ENCODE results near the gene PPIA.
A peak's percentile ranks its signal among the peaks of the same experiment; 100 is the strongest.
"Not testable (repeated sequence)": the region's sequence is repeated elsewhere in the genome, so short reads cannot be mapped to it uniquely, and the experiment has no call there.

PPIA gene

GRCh38 chr7:44811571-44811970, 15.1 kb downstream of the PPIA start:
- DNase-seq, result no peak
- no peaks in the 10 kb centered on the region for H3K27me3 Mint-ChIP-seq
- H3K36me3 Mint-ChIP-seq (ENCODE audit: low read depth), result no peaks in the 10 kb centered on the region
- no peak overlapping the region for H3K4me3 Mint-ChIP-seq
- H3K9me3 Mint-ChIP-seq, result no peaks in the 10 kb centered on the region
- no peak for ATAC-seq
- no peaks in the 10 kb centered on the region for H3K4me1 Mint-ChIP-seq
- H3K27ac Mint-ChIP-seq, result no peak overlapping the region

DNA sequence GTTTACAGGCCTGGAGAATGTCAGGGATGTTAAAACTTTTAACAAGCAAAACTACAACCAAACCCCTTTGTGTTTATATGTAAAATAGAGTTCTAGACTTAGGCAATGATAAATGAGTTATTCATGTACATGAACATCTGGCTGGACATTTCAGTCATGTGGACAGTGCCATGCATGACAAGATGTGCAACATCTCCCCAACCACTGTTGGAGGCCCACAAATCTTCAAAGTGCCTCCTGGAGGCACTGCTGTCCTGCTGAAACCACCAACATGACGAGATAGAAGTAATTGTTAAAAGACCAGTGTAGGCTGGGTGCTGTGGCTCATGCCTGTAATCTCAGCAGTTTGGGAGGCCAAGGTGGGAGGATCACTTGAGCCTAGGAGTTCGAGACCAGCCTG, 18.4 kb downstream of the PPIA start:
- Mint-ChIP-seq H3K9me3 (no peaks in the 10 kb centered on the region), H3K36me3 (ENCODE audit: low read depth) (no peaks in the 10 kb centered on the region), H3K27ac (no peak overlapping the region), H3K4me3 (no peak overlapping the region), H3K4me1 (no peaks in the 10 kb centered on the region), H3K27me3 (no peaks in the 10 kb centered on the region)
- ATAC-seq (no peak), DNase-seq (no peak)

- Mint-ChIP-seq H3K4me3 (no peak overlapping the region), H3K27me3 (no peaks in the 10 kb centered on the region), H3K27ac (no peak overlapping the region), H3K36me3 (ENCODE audit: low read depth) (no peaks in the 10 kb centered on the region), H3K4me1 (peaks cover under 1% of the 10 kb centered on the region), H3K9me3 (no peaks in the 10 kb centered on the region)
- no peak for DNase-seq
- no peak for ATAC-seq
Observed at GRCh38 chr7:44819292-44819691, 22.8 kb downstream of the PPIA start.

DNA sequence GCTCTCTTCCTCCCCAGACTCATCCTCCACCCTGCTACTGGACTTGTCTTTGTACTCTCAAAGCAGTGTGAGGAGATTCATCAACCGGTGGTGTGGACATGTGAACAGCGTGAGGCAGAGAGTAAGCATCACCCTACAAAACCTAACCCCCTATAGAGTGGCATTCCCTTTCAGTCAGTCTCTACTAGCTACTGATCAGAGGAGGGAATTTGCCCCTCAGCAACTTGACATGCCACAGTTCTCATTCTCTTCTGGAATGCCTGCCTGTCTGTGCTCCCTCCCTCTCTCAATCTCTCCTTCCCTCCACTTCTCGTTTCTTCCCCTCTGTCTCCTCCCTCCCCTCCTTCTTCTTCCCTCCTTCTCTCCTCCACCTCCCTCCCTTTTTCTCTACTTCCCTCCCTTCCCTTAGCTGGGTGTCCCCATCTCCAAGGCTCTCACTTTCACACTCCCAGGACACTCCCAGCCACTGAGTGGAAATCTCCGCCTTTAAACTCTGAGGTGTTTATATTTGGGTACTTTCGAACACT, 26.8 kb downstream of the PPIA start:
- ATAC-seq (no peak), DNase-seq (no peak)
- Mint-ChIP-seq H3K27me3 (no peaks in the 10 kb centered on the region), H3K36me3 (ENCODE audit: low read depth) (peaks cover 12% of the 10 kb centered on the region), H3K4me3 (no peak overlapping the region), H3K27ac (peak overlapping the region; percentile 8), H3K4me1 (peaks cover 13% of the 10 kb centered on the region), H3K9me3 (no peaks in the 10 kb centered on the region)

GRCh38 chr7:44824894-44825526, 28.5 kb downstream of the PPIA start:
- ATAC-seq (peak; percentile 76), DNase-seq (no peak)
- Mint-ChIP-seq H3K9me3 (no peaks in the 10 kb centered on the region), H3K4me3 (no peak overlapping the region), H3K4me1 (peaks cover 13% of the 10 kb centered on the region), H3K27me3 (no peaks in the 10 kb centered on the region), H3K27ac (peak overlapping the region; percentile 72), H3K36me3 (ENCODE audit: low read depth) (peaks cover 20% of the 10 kb centered on the region)

DNA sequence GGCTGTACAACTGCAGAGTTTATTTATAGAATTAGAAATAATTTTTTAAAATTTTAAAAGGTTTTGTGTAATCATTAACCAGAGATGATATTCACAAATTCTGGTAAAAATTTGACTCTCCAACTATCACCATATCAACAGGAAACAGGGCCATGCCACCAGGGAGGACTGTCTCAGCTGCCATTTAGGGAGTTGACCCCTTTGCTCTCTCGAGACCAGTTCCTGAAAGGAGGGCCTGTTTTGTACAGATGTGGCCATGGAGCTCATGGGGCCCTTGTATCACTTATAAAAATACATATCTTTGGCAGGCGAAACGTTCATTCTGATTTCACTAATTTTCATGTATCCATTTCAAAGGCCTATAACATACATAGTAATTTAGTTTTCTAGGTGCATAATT, 31.1 kb downstream of the PPIA start:
- H3K27me3 Mint-ChIP-seq, result no peaks in the 10 kb centered on the region
- H3K4me3 Mint-ChIP-seq, result no peak overlapping the region
- H3K27ac Mint-ChIP-seq, result no peak overlapping the region

DNA sequence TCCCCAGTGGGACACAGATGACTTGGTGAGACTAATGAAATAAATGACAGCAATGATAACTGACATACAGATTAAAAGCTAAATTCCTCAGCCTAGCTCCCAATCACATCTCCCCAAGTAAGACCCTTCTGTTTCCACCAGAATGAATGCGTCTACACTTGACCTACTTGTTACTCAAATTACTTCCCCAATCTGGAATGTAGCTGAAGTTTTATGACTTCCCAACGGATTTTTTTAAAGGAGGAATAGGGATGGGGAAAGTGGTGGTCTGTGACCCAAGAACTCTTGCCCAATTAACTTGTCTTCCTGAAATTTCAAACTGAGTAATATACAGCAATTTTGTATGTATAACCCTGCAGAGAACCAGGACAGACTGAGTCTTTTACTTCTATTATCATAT, 42.3 kb downstream of the PPIA start:
- no peak for DNase-seq
- no peaks in the 10 kb centered on the region for H3K9me3 Mint-ChIP-seq
- H3K27me3 Mint-ChIP-seq, result no peaks in the 10 kb centered on the region
- H3K4me3 Mint-ChIP-seq, result no peak overlapping the region
- no peak overlapping the region for H3K27ac Mint-ChIP-seq
- H3K4me1 Mint-ChIP-seq, result peaks cover 16% of the 10 kb centered on the region
- ATAC-seq, result no peak
- peaks cover 51% of the 10 kb centered on the region for H3K36me3 Mint-ChIP-seq (ENCODE audit: low read depth)

More for the DNA sequence above, 31.1 kb downstream of the PPIA start:
- DNase-seq (no peak), ATAC-seq (no peak)
- Mint-ChIP-seq H3K4me1 (peaks cover 13% of the 10 kb centered on the region), H3K36me3 (ENCODE audit: low read depth) (peaks cover 28% of the 10 kb centered on the region), H3K9me3 (no peaks in the 10 kb centered on the region)

DNA sequence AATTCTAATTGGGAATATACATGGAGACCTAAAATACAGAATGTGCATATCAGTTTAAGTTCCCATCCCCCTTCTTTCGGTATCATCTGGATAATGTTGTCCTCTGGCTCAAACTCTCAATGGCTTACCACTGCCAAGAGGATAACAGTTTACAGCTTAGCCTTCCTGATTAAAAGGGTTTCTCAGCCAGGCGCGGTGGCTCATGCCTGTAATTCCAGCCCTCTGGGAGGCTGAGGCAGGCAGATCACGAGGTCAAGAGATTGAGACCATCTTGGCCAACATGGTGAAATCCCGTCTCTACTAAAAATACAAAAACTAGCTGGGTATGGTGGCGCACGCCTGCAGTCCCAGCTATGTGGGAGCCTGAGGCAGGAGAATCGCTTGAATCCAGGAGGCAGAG, 46.2 kb downstream of the PPIA start:
- H3K27me3 Mint-ChIP-seq, ATAC-seq, H3K4me3 Mint-ChIP-seq, H3K9me3 Mint-ChIP-seq, DNase-seq: not testable (repeated sequence)
- Mint-ChIP-seq H3K36me3 (ENCODE audit: low read depth) (peaks cover 35% of the 10 kb centered on the region), H3K4me1 (peaks cover 44% of the 10 kb centered on the region), H3K27ac (peak overlapping the region; percentile 17)

DNA sequence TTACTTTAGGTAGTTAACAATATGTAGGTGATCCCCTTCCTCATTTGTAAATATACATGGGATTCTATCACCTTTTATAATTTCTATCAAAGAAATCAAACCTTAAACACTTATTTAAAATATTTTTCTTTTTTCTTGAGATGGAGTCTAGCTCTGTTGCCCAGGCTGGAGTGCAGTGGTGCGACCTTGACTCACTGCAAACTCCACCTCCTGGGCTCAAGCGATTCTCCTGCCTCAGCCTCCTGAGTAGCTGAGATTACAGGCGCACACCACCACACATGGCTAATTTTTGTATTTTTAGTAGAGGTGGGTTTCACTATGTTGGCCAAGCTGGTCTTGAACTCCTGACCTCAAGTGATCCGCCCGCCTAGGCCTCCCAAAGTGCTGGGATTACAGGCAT, 47.0 kb downstream of the PPIA start:
- H3K27ac Mint-ChIP-seq, H3K9me3 Mint-ChIP-seq: not testable (repeated sequence)

DNA sequence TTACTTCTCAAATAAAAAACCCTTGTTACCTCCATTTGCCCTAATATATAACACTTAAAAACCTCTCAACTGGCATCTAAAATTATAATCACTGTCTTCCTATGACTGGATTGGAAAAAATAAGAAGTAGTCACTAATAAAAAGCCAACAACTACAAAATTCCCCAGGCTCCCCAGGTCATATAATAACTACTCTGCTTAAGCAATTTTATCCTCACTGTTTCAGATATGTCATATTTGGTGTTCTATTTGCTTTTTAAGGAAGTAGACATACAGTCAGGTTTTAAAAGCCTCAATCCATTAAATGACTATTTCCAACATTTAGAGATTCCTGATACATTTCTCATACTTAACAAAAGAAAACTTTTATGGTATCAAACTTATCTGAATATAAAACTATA, 49.0 kb downstream of the PPIA start:
- peaks cover 30% of the 10 kb centered on the region for H3K36me3 Mint-ChIP-seq (ENCODE audit: low read depth)
- no peak overlapping the region for H3K27ac Mint-ChIP-seq
- no peak for DNase-seq
- H3K4me3 Mint-ChIP-seq, result peak overlapping the region; percentile 96
- no peaks in the 10 kb centered on the region for H3K9me3 Mint-ChIP-seq
- peaks cover 63% of the 10 kb centered on the region for H3K4me1 Mint-ChIP-seq
- ATAC-seq, result no peak
- H3K27me3 Mint-ChIP-seq, result peaks cover 2% of the 10 kb centered on the region

More for the DNA sequence above, 47.0 kb downstream of the PPIA start:
- H3K4me3 Mint-ChIP-seq, H3K27me3 Mint-ChIP-seq, DNase-seq, ATAC-seq: not testable (repeated sequence)
- peaks cover 38% of the 10 kb centered on the region for H3K36me3 Mint-ChIP-seq (ENCODE audit: low read depth)
- H3K4me1 Mint-ChIP-seq, result peaks cover 47% of the 10 kb centered on the region

DNA sequence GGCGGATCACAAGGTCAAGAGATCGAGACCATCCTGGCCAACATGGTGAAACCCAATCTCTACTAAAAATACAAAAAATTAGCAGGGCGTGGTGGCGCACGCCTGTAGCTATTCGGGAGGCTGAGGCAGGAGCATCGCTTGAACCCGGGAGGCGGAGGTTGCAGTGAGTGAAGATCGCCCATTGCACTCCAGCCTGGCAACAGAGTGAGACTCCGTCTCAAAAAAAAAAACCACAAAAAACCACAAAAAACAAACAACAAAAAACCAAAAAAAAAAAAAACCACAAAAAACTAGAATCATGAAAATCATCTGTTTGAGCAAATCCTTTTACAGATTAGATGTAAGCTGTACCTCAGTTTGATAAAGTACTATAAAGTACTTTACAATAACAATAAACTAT, 49.9 kb downstream of the PPIA start:
- peak; percentile 17 for DNase-seq
- ATAC-seq, H3K9me3 Mint-ChIP-seq, H3K27me3 Mint-ChIP-seq: not testable (repeated sequence)
- peaks cover 61% of the 10 kb centered on the region for H3K4me1 Mint-ChIP-seq
- H3K4me3 Mint-ChIP-seq, result peak overlapping the region; percentile 96
- H3K27ac Mint-ChIP-seq, result peak overlapping the region; percentile 95
- H3K36me3 Mint-ChIP-seq (ENCODE audit: low read depth), result peaks cover 24% of the 10 kb centered on the region

DNA sequence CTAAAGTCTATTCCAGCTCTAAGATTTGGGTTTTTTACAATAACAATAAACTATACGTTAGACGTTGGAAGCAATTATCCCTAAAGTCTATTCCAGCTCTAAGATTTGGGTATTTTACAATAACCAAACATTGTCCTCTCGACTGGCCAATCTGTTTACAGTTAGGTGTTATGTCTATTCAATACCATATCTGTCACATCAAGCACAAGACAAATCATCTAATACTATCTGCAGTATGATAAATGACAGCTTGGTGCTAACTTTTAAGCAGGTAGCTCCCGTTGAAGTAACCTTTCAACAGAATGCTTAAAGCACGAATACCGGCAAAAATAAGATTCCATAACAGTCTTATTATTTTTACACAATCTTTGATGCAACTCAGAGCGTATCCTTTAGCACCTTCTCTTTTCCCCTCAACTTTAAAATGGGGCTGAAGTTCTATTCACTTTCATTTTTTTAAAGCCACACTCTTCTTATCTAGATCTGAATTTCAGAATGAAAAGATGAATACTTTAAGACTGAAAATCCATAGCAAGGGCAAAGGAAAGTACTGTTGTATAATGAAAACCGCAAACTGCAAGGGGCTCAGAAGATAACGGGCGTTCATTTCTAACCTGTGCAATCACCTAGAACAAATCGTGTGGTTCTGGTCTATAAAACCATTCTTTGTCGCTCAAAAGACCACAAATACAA, 50.5 kb downstream of the PPIA start:
- peak overlapping the region; percentile 96 for H3K4me3 Mint-ChIP-seq
- no peaks in the 10 kb centered on the region for H3K9me3 Mint-ChIP-seq
- DNase-seq (no peak), ATAC-seq (no peak)
- H3K27ac Mint-ChIP-seq, result peak overlapping the region; percentile 95
- H3K27me3 Mint-ChIP-seq, result peaks cover 2% of the 10 kb centered on the region
- peaks cover 20% of the 10 kb centered on the region for H3K36me3 Mint-ChIP-seq (ENCODE audit: low read depth)
- peaks cover 57% of the 10 kb centered on the region for H3K4me1 Mint-ChIP-seq

DNA sequence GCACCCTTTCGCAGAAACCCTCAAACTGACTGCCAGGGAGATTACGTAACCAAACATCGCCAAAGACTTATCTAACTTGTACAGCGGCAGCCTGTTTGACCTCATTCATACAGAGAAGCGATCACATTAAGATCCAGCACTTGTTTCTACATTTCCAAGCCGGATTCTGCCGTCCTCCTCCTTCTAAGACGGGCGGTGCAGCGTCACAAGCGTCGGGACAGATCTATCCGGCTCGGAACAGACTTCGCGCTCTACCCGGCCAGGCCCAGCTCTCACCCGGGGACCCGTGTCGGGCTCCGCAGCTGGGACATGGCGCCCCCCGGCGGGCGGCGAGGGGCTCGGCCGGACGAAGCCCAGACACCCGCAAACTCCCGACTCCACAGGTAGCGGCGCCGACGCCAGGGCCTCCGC, 51.0 kb downstream of the PPIA start:
- DNase-seq (peak; percentile 88), ATAC-seq (peak; percentile 74)
- H3K4me3 Mint-ChIP-seq, result peak overlapping the region; percentile 96
- peaks cover 51% of the 10 kb centered on the region for H3K4me1 Mint-ChIP-seq
- peaks cover 2% of the 10 kb centered on the region for H3K27me3 Mint-ChIP-seq
- no peaks in the 10 kb centered on the region for H3K9me3 Mint-ChIP-seq
- H3K36me3 Mint-ChIP-seq (ENCODE audit: low read depth), result peaks cover 15% of the 10 kb centered on the region
- peak overlapping the region; percentile 95 for H3K27ac Mint-ChIP-seq

DNA sequence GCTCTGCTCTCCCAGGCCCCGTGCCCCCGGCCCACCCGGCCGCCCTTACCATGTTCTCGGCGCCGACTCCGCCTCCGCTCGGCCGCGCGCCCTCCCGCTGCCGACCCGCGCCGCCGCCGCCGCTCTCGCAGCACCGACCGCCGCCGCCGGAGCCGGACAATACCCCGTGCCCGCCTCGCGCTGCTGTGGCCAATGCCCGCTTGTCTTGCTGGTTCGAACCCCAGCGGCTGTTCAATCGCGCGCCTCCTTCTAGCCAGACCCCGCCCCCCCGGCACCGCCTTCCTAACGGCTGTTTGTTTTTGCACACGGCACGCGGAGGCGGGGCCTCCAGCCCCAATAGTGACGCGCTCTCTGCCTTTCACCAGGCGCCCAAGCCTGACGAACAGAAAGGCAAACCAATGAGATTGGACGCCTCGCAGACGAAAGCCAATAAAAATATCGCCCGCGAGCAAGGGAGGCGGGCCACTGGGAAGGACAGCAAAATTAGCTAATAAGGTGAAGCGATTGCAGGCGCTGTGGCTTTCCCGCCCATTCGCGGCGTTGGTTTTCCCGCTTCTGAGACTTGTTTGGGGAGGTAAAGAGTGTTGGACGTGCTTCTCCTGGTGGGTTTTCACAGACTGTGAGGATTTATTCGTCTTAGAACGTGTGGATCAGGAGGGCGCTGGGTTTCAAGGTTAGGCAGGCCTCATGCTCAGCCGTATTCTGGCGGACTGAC, 51.6 kb downstream of the PPIA start, which contains the start of gene H2AZ2:
TSS of gene H2AZ2 (minus strand) at position 168 of the 715 bp plus-strand sequence. CDS start at position 52, 116 bp downstream.
- DNase-seq, result peak; percentile 100
- peak; percentile 91 for ATAC-seq
- peaks cover 2% of the 10 kb centered on the region for H3K27me3 Mint-ChIP-seq
- H3K4me3 Mint-ChIP-seq, result peak within 1 kb of the TSS; percentile 96
- peaks cover 12% of the 10 kb centered on the region for H3K36me3 Mint-ChIP-seq (ENCODE audit: low read depth)
- H3K27ac Mint-ChIP-seq, result peak within 1 kb of the TSS; percentile 97
- no peaks in the 10 kb centered on the region for H3K9me3 Mint-ChIP-seq
- peaks cover 51% of the 10 kb centered on the region for H3K4me1 Mint-ChIP-seq
